ENCODE results near the gene CCDC187. TPM values are rescaled to one million over a fixed set of nuclear protein-coding genes. Genes with fewer than 3 reads are reported as not detected.
A peak's percentile ranks its signal among the peaks of the same experiment; 100 is the strongest.

CCDC187 gene
- total and polyA plus RNA-seq, 4 donors = 2.0 to 16.8 (median 6.8) TPM

- Histone ChIP-seq H3K9ac (ENCODE audit: insufficient read depth in 1 of 2, low read length in 2 of 2) (peak overlapping the region in 1 of 2 donors; percentile 25), H3K27ac (ENCODE audit: low read depth in 1 of 2, low read length in 1 of 2) (peak overlapping the region in 1 of 2 donors; percentile 87), H3K4me1 (ENCODE audit: control insufficient read depth in 5 of 5, insufficient read depth in 5 of 5, low read length in 5 of 5) (peaks cover 10 to 59% (median 28%) of the 10 kb centered on the region in 5 donors), H3K36me3 (ENCODE audit: control insufficient read depth in 4 of 4, insufficient read depth in 4 of 4, low read length in 4 of 4) (peaks cover 0 to 2% (median 0%) of the 10 kb centered on the region in 4 donors), H3K27me3 (ENCODE audit: control insufficient read depth in 3 of 3, insufficient read depth in 3 of 3, low read length in 2 of 3) (no peaks in the 10 kb centered on the region), H3K4me3 (no peak overlapping the region), H3K9me3 (ENCODE audit: control insufficient read depth in 4 of 4, insufficient read depth in 3 of 4, low read length in 3 of 4) (peaks cover 0 to 2% (median 0%) of the 10 kb centered on the region in 4 donors)
- no peak for TF ChIP-seq CTCF (IDR thresholded peaks at IDR 0.05; ENCODE audit: control extremely low read depth, extremely low read depth)
- DNase-seq (peak; percentile 95 to 98 (median 96)), ATAC-seq (ENCODE audit: insufficient read depth, low FRiP score) (no peak)
- WGBS, 2 donors = 14 to 32% methylated on average over 25 to 28 of the region's 28 CpGs
These were observed 22.3 kb upstream of the CCDC187 start for GRCh38 chr9:136326061-136326760.

DNA sequence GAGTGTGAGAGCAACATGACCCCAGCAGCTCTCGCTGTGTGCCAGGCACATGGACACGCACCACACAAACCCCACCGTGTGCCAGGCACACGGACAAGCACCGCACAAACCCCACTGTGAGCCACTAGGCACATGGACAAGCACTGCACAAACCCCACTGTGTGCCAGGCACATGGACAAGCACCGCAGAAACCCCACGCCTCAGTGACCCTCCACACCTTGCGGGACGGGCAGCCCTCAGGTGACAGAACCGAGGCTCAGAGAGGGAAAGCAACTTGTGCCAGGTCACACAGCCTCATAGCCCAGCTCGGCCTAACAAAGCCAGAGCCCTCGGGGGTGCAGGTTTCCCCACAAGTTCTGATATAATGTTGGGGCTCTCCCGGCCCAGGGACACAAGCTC lies 21.5 kb upstream of the CCDC187 start:
- peaks cover 0 to 2% (median 0%) of the 10 kb centered on the region in 4 donors for H3K9me3 ChIP-seq (ENCODE audit: control insufficient read depth in 4 of 4, insufficient read depth in 3 of 4, low read length in 3 of 4)
- H3K9ac ChIP-seq (ENCODE audit: insufficient read depth in 1 of 2, low read length in 2 of 2) = no peak overlapping the region
- H3K4me3 ChIP-seq = no peak overlapping the region
- WGBS, 2 donors = 91 to 93% methylated on average over 13 of the region's 13 CpGs
- no peak for DNase-seq
- ATAC-seq (ENCODE audit: insufficient read depth, low FRiP score) = no peak
- no peaks in the 10 kb centered on the region for H3K27me3 ChIP-seq (ENCODE audit: control insufficient read depth in 3 of 3, insufficient read depth in 3 of 3, low read length in 2 of 3)
- H3K36me3 ChIP-seq (ENCODE audit: control insufficient read depth in 4 of 4, insufficient read depth in 4 of 4, low read length in 4 of 4) = no peaks in the 10 kb centered on the region
- peak overlapping the region in 1 of 2 donors; percentile 87 for H3K27ac ChIP-seq (ENCODE audit: low read depth in 1 of 2, low read length in 1 of 2)
- no peak for TF ChIP-seq CTCF (IDR thresholded peaks at IDR 0.05; ENCODE audit: control extremely low read depth, extremely low read depth)
- peaks cover 10 to 55% (median 27%) of the 10 kb centered on the region in 5 donors for H3K4me1 ChIP-seq (ENCODE audit: control insufficient read depth in 5 of 5, insufficient read depth in 5 of 5, low read length in 5 of 5)

DNA sequence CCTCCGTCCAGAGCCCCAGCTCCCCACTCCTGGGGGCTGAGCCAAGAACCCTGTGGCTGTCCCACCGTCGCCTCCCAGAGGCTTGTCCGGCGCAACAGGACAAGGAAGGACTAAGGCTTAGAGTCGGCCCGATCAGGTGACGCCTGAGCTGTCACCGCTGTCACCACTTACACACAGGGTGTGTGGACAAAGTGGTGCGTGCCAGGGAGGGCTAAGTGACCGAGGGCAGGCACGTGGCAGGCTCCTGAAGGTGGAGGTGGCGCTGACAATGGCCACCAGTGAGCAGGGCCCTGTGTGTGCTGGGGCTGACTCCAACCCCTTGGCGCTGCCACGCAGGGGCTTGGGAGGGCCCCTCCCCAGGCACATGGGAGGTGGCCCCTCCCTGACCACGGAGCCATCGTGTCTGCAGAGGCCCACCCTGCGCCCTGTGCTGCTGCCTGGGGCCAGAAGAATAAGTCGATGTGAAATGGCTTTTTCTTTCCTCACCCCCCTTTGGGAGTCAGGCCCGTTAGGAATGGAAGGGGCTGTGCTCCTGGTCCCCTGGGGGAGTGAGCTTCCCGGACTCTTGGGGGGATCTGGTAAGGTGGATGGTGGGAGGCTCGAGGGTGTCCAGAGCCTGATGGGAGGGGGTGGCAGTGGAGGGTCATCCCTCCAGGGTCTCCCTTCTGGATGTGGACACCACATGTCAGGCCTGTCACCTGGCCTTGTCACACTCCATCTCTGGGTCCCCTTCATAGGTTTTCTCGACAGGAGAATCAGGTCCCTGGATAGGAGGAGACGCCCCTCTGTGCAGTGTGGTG lies 20.8 kb upstream of the CCDC187 start:
- Histone ChIP-seq H3K36me3 (ENCODE audit: control insufficient read depth in 4 of 4, insufficient read depth in 4 of 4, low read length in 4 of 4) (no peaks in the 10 kb centered on the region), H3K27ac (ENCODE audit: low read depth in 1 of 2, low read length in 1 of 2) (peak overlapping the region; percentile 38 to 87), H3K27me3 (ENCODE audit: control insufficient read depth in 3 of 3, insufficient read depth in 3 of 3, low read length in 2 of 3) (no peaks in the 10 kb centered on the region), H3K4me3 (no peak overlapping the region), H3K9ac (ENCODE audit: insufficient read depth in 1 of 2, low read length in 2 of 2) (no peak overlapping the region), H3K4me1 (ENCODE audit: control insufficient read depth in 5 of 5, insufficient read depth in 5 of 5, low read length in 5 of 5) (peaks cover 10 to 49% (median 24%) of the 10 kb centered on the region in 5 donors), H3K9me3 (ENCODE audit: control insufficient read depth in 4 of 4, insufficient read depth in 3 of 4, low read length in 3 of 4) (peaks cover 0 to 2% (median 0%) of the 10 kb centered on the region in 4 donors)
- TF ChIP-seq CTCF (IDR thresholded peaks at IDR 0.05; ENCODE audit: control extremely low read depth, extremely low read depth) = no peak
- no peak for ATAC-seq (ENCODE audit: insufficient read depth, low FRiP score)
- peak in 2 of 3 donors; percentile 47 to 56 for DNase-seq
- WGBS, 2 donors = 65 to 71% methylated on average over 24 of the region's 24 CpGs
